NT2/D1 (cell line): ENCODE results near the gene GCN1.

Experiments used
- SUZ12 ChIP-seq: IDR thresholded peaks from 2 replicates; pipeline ENCODE4 v1.6.1; 2011; ENCODE audit not compliant: insufficient read length, insufficient read depth; ENCODE audit errors: extremely low read depth
- ZNF274 ChIP-seq: IDR thresholded peaks from 2 replicates; pipeline ENCODE4 v1.6.1; 2011; ENCODE audit warnings: mild to moderate bottlenecking, low read depth, low read length

- TF ChIP-seq ZNF274, result no peak
- no peak for TF ChIP-seq SUZ12
Measured at GRCh38 chr12:120221576-120221900, 27.0 kb upstream of the GCN1 start.
